HUES64 (cell line): ENCODE data around the gene MGAT3.

Experiments used
- H3K27ac ChIP-seq: 2 replicates; pipeline ENCODE4 v1.7.0; 2013; ENCODE audit warnings: low read depth, low read length, inconsistent platforms
- H3K27me3 ChIP-seq: 2 replicates; pipeline ENCODE4 v1.6.1; 2013; ENCODE audit warnings: mild to moderate bottlenecking, low read length; ENCODE audit not compliant: insufficient read depth
- H3K36me3 ChIP-seq: 2 replicates; pipeline ENCODE4 v1.6.1; 2013; ENCODE audit warnings: mild to moderate bottlenecking, low read length; ENCODE audit not compliant: insufficient read depth
- H3K4me1 ChIP-seq: 2 replicates; pipeline ENCODE4 v1.6.1; 2013; ENCODE audit warnings: mild to moderate bottlenecking, low read length, moderate library complexity; ENCODE audit not compliant: insufficient read depth
- H3K4me3 ChIP-seq: 2 replicates; pipeline ENCODE4 v1.5.1; 2013; ENCODE audit warnings: mild to moderate bottlenecking, low read length, moderate library complexity
- H3K9ac ChIP-seq: 2 replicates; pipeline ENCODE4 v1.6.1; 2013; ENCODE audit warnings: mild to moderate bottlenecking, low read depth, low read length
- H3K9me3 ChIP-seq: 2 replicates; pipeline ENCODE4 v1.6.1; 2013; ENCODE audit warnings: low read depth, low read length; ENCODE audit not compliant: insufficient read depth
- WGBS: fragments of 150-250, 120-280 bp; methylation state at CpG from one replicate; pipeline ENCODE4 v1.1.7; 2013; ENCODE audit warnings: missing lambda C conversion rate; 5-methylcytosine and 5-hydroxymethylcytosine counted together

Gene MGAT3

DNA sequence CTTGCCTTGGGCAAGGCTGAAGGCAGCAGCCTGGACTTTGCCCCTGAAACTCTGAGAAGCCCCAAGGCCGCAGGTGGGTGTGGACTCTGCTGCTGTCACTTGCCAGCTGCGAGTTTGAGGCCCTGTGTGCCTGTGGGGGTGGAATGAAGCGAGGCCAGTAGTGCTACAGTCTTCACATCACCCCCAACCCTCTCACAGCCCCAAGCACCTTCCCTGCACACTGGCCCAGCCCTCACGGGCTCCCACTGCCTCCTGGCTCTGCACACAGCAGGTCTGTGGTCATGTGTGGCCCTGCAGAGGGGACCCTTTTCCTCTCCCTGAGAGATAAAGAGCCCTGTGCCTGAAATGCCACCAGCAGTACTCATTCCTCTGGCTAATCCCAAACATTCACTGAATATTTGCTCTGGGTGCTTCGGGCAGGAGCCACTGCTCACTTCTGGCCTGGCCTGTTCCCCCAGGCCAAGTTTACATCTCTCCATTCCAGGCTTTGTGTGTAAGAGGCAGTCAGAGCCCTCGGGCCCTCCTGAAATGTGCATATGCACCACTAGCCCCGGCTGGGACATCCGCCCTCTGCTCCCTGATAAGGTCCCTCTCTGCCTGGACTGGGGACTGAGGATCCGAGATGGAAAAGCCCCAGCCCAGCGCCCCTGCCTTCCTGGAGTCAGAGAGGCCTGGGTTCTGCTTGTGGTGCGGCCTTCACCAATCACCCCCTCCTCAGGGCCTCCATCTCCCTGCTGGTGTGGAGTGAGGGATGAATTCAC lies 17.7 kb downstream of the MGAT3 start:
- Histone ChIP-seq H3K4me3 (no peak overlapping the region), H3K9me3 (no peaks in the 10 kb centered on the region), H3K36me3 (no peaks in the 10 kb centered on the region), H3K9ac (no peak overlapping the region), H3K27me3 (no peaks in the 10 kb centered on the region), H3K4me1 (peaks cover 45% of the 10 kb centered on the region), H3K27ac (peak overlapping the region; percentile 48)
- 39% methylated on average over 9 of the region's 11 CpGs for WGBS

DNA sequence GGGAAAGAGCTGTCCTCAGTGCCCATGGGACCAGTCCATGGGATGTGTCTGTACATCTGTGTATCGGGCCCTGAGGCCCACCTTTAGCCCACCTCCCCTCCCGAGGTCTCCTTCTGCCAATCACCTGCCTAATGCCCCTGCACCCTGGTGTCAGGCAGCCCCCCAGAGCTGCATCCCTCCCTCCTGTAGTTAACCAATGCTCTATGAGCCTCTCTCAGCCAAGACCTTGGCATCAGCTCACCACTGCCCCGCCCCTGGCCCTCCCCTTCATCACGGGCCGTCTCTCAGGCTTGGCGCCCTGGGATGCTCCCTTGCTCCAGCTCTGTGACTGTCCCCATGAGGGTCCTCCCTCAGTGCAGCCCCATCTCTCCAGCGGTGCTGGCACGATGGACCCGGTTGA lies 18.5 kb downstream of the MGAT3 start:
- H3K36me3 ChIP-seq: no peaks in the 10 kb centered on the region
- peaks cover 41% of the 10 kb centered on the region for H3K4me1 ChIP-seq
- H3K27ac ChIP-seq: no peak overlapping the region
- 80% methylated on average over 9 of the region's 9 CpGs for WGBS
- H3K27me3 ChIP-seq: no peaks in the 10 kb centered on the region
- no peak overlapping the region for H3K9ac ChIP-seq
- H3K9me3 ChIP-seq: no peaks in the 10 kb centered on the region
- H3K4me3 ChIP-seq: no peak overlapping the region

DNA sequence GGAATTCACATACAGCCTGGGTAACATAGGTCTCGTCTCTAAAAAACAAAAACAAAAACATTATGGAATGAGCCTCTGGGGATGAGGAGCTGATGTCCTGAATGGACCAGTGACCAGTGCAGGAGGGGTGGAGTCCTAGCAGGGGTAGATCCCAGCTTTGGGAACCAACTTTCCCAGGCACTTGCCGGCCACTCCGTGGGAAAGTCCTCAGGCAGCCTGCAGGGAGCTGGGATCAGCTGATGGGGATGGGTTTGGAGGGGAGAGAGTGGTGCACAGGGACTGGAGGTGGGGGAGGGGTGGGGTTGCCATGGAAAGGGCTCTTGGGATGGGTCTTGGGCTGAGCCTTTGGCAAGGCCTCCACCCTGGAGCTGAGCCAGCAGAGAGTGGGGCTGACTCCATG lies 19.1 kb downstream of the MGAT3 start:
- Histone ChIP-seq H3K9me3 (no peaks in the 10 kb centered on the region), H3K36me3 (no peaks in the 10 kb centered on the region), H3K27ac (no peak overlapping the region), H3K4me3 (no peak overlapping the region), H3K4me1 (peaks cover 36% of the 10 kb centered on the region), H3K27me3 (no peaks in the 10 kb centered on the region), H3K9ac (no peak overlapping the region)
- WGBS: 74% methylated on average over 3 of the region's 3 CpGs

DNA sequence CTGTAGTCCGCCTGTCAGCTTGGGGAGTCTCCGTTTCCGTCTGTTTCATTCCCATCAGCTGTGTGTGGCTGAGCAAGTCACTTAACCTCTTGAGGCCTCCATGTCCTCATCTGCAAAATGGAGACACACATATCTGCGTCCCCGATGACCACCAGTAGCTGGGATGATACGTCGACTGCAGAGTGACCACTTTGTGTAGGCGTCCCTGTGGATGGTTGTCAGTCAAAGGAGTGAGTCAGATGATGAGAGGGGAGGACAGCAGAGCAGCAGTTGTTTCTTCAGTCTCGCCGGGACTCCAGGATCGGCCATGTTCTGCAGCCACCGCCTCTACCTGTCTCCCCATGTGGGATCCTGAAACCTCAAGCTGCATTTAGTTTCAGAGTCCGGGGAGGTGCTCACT lies 19.9 kb downstream of the MGAT3 start:
- H3K27me3 ChIP-seq: no peaks in the 10 kb centered on the region
- WGBS: 89% methylated on average over 13 of the region's 13 CpGs
- no peaks in the 10 kb centered on the region for H3K36me3 ChIP-seq
- H3K9ac ChIP-seq: no peak overlapping the region
- no peaks in the 10 kb centered on the region for H3K9me3 ChIP-seq
- peaks cover 29% of the 10 kb centered on the region for H3K4me1 ChIP-seq
- H3K4me3 ChIP-seq: no peak overlapping the region
- no peak overlapping the region for H3K27ac ChIP-seq

DNA sequence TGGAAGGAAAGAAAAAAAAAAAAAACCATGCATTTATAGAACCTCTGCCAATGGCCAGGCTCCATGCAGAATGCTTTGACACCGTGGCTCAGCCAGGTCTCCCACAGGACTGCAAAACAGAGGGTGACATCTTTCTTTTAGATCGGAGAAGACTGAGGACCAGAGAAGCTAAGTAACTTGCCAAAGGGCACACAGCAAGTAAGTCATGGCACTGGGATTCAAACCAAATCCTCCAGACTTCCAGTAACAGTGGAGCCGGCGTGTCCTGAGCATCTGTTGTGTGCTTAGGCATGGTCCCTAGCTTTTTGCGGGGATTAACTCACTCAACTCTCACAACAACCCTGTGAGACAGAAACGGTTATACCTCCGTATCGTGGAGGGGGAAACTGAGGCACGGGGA lies 20.7 kb downstream of the MGAT3 start:
- H3K9me3 ChIP-seq: no peaks in the 10 kb centered on the region
- H3K4me3 ChIP-seq: no peak overlapping the region
- 93% methylated on average over 9 of the region's 9 CpGs for WGBS
- H3K9ac ChIP-seq: no peak overlapping the region
- no peaks in the 10 kb centered on the region for H3K36me3 ChIP-seq
- H3K27ac ChIP-seq: no peak overlapping the region
- H3K4me1 ChIP-seq: peaks cover 21% of the 10 kb centered on the region
- no peaks in the 10 kb centered on the region for H3K27me3 ChIP-seq

DNA sequence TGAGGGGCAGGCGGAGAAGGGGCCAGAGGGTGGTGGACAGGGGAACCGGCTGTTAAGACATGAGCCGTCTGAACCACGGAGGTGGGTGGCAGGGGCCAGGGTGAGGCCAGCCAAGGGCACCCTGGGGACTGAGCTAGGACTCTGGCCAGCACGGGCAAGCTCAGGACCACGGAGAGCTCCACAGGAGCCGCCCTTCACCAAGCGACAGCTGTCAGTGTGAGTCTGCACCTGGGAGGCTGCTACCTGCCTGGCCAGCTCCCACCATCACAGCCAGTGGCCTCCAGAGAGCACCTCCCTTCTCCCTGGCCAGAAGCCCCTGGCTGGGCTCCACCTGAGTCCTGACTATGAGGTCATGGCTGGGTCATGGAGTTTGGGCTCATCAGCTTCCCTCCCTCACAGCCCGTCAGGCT lies 21.6 kb downstream of the MGAT3 start:
- 47% methylated on average over 9 of the region's 9 CpGs for WGBS
- Histone ChIP-seq H3K36me3 (no peaks in the 10 kb centered on the region), H3K9me3 (no peaks in the 10 kb centered on the region), H3K4me1 (peaks cover 12% of the 10 kb centered on the region), H3K9ac (no peak overlapping the region), H3K4me3 (no peak overlapping the region), H3K27ac (no peak overlapping the region), H3K27me3 (no peaks in the 10 kb centered on the region)

DNA sequence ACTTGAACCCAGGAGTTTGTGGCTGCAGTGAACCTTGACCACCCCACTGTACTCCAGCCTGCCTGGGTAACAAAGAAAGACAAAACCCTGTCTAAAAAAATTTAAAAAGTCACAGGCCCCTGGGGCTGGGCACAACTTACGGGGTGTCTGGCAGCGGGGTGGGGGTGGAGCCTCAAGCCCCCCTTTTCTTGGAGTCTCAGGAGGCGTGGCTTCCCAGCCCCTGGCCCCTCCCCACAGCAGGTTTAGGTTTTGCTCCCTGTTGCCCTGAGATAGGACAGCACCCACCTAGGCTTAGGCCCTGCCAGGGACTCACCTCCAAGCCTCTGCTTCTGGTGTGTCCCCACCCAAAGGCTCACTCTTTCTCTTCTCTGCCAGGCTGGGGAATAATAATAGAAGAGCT lies 22.4 kb downstream of the MGAT3 start:
- H3K9me3 ChIP-seq: no peaks in the 10 kb centered on the region
- no peaks in the 10 kb centered on the region for H3K36me3 ChIP-seq
- no peak overlapping the region for H3K4me3 ChIP-seq
- no peak overlapping the region for H3K27ac ChIP-seq
- no peak overlapping the region for H3K9ac ChIP-seq
- no peaks in the 10 kb centered on the region for H3K27me3 ChIP-seq
- WGBS: 76% methylated on average over 3 of the region's 3 CpGs
- H3K4me1 ChIP-seq: peaks cover 10% of the 10 kb centered on the region

DNA sequence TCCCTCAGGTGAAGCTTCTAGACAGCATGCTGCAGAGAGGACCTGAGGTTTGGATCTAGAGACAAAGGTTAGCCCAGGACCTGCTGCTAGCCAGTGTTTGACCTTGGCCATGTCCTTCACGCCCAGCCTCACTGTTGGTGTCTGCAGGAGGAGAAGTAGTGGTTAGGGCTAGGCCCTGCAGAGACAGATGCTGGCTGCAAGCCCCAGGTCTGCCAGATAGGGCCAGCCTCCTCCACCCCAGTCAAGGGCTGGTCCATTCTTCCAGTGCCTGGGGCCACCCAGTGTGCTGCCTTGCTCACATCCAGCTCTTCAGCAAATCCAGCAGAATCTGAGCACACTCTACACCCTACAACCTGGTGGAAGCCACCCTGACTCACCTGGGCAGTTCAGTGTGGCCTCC lies 23.7 kb downstream of the MGAT3 start:
- H3K4me1 ChIP-seq: no peaks in the 10 kb centered on the region
- H3K27me3 ChIP-seq: no peaks in the 10 kb centered on the region
- H3K9ac ChIP-seq: no peak overlapping the region
- H3K27ac ChIP-seq: no peak overlapping the region
- no peak overlapping the region for H3K4me3 ChIP-seq
- H3K36me3 ChIP-seq: no peaks in the 10 kb centered on the region
- H3K9me3 ChIP-seq: no peaks in the 10 kb centered on the region
- 96% methylated on average over 1 of the region's 1 CpG for WGBS

DNA sequence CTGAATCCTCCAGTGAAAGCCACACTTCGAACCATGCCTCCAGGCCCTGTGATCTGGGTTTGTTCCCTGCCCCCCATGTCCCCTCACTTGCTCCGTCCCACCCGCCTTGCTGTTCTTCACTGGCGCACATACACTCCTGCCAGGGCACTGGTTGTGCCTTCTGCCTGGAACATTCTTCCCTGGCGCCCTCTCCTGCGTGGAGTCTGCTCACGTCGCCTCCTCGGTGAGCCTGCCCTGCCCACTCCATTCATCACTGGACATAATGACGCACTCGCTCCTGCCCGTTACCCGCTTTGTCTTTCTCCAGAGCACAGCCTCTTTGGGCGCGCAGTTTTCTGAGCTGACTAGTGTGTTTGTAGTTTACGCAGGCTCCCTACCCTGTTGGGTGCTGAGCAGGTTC lies 24.2 kb downstream of the MGAT3 start:
- Histone ChIP-seq H3K4me3 (no peak overlapping the region), H3K27me3 (no peaks in the 10 kb centered on the region), H3K9ac (no peak overlapping the region), H3K27ac (no peak overlapping the region), H3K4me1 (no peaks in the 10 kb centered on the region), H3K36me3 (no peaks in the 10 kb centered on the region), H3K9me3 (no peaks in the 10 kb centered on the region)
- WGBS: 92% methylated on average over 16 of the region's 16 CpGs

DNA sequence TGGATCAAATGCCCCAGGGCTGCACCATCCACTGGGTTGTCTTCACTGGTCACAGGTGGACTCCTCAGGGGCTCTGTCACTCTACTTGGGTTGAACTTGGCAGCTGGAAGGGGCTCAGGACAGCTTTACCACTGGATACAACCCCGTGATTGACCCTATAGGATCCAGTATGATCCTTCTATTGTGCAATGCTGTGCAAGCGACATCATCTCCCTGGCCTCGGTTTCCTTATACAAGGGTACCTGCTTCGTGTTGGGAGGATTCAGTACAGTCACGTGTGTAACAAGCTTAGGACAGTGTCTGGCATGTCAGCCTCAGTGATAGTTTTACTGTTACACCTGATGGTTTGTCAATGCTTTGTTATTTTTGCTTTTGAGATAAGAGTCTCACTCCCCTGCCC lies 24.8 kb downstream of the MGAT3 start:
- Histone ChIP-seq H3K27me3 (no peaks in the 10 kb centered on the region), H3K36me3 (no peaks in the 10 kb centered on the region), H3K4me3 (no peak overlapping the region), H3K27ac (no peak overlapping the region), H3K4me1 (no peaks in the 10 kb centered on the region), H3K9ac (no peak overlapping the region), H3K9me3 (no peaks in the 10 kb centered on the region)
- WGBS: 86% methylated on average over 5 of the region's 5 CpGs

DNA sequence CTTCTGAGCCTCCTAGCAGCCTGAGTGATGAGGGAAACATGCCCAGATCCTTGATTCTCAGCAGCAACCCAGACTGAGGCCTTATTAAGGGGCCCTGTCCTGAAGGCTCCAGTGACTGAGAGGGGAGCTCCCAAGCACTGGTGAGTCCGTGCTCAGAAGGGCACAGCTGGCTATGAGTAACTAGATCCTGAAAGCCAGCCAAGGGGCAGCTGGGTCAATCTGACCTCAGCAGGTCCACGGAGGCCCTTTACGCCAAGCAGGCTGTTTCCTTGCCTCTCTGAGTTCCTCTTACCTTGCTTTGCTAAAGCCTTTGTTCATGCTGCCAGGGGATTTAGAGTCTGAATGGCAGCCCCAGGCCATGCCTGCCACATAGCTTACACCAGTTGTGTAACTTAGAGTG lies 26.0 kb downstream of the MGAT3 start:
- Histone ChIP-seq H3K4me1 (no peaks in the 10 kb centered on the region), H3K4me3 (no peak overlapping the region)
- WGBS: 87% methylated on average over 3 of the region's 3 CpGs

More for the DNA sequence above, 26.0 kb downstream of the MGAT3 start:
- Histone ChIP-seq H3K9me3 (no peaks in the 10 kb centered on the region), H3K27me3 (no peaks in the 10 kb centered on the region), H3K9ac (no peak overlapping the region), H3K27ac (no peak overlapping the region), H3K36me3 (no peaks in the 10 kb centered on the region)
